ENCODE data around the gene ATOSB. TPM values are rescaled to one million over a fixed set of nuclear protein-coding genes. Genes with fewer than 3 reads are reported as not detected.

The ATOSB gene
- total and polyA plus RNA-seq, 2 of the 8 experiments (the other 6 are each of a cell fraction or from before 2014, with no cell fraction given) = 6.9 to 10.4 TPM

DNA sequence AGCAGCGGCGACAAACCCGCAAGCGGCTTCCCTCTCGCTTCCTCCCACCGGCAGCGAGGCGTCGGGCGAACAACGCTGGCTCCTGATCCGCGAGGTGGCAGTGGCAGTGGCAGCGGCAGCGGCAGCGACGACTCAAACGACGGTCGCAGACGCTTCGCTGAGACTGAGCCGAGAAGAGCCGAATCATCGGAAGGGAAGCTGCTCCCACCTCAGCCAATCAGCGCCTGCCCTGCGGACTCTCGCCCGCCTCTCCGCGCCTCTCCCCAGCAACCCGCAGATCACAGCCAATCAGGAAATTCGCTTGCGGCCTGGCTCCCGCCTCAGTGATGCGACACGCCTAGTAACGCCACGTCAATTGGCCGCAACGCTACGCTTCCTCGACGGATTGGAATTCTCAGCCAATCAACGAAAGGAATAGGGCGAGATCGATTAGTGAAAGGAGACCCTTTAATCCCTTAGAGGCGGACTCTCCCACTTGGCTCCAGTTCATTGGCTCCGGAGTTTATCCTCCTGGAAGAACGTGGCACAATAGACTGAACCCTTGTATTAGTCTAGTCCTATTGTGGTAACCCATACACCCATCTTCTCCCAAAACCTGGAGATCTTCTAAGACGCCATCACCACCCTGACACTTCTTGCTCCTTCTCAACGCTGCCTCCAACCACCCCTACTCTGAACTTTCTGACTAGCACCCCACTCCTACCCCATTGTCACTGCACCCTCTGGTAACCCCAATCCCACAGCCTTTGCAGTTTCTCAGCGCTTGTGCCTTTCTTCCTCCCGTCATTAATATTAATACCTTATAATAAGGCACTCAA lies 43.0 kb downstream of the ATOSB start, which contains the start of gene VCP (continued):
- TF ChIP-seq CHD7 (IDR thresholded peaks at IDR 0.05; ENCODE audit: insufficient replicate concordance, low read length) (no peak), SIX5 (IDR thresholded peaks at IDR 0.05; ENCODE audit: low read depth, low read length) (no peak)

Data from H1 (cell line).